Pancreas (tissue), 10 donors: ENCODE data around the gene SDS. TPM values are rescaled to one million over a fixed set of nuclear protein-coding genes. Genes with fewer than 3 reads are reported as not detected.
A peak's percentile ranks its signal among the peaks of the same experiment; 100 is the strongest.

Source experiments
- ATAC-seq, 4 donors: fragments of 200-7000 bp; cut with Tn5 transposase; one replicate each; pipeline versions ENCODE4 v1.8.0 to v1.9.1; 2020; ENCODE audit warnings: mild to moderate bottlenecking in 4 of 4, moderate library complexity in 4 of 4
- DNase-seq, 6 donors: peaks; one replicate each; pipeline ENCODE4 v3.0.0-alpha.2; 2020
- FAIRE-seq: peaks from 2 replicates; lab custom pipeline; 2012; peaks lifted over from hg19 to GRCh38; lab: Jason Lieb, UNC
- H3K27ac ChIP-seq, 4 donors: fragments of 200-600 bp; sonication (generic); 1 replicate in 3 of 4; 2 replicates in 1 of 4; pipeline versions ENCODE4 v1.5.0 to v1.8.0; 2020
- H3K27me3 ChIP-seq, 4 donors: fragments of 200-600 bp; one replicate each; pipeline ENCODE4 v1.8.0; 2021
- H3K36me3 ChIP-seq, 3 donors: fragments of 200-600 bp; sonication (generic) in 1 of 3; one replicate each; pipeline versions ENCODE4 v1.5.0 to v1.8.0; 2020 to 2021
- H3K4me1 ChIP-seq, 3 donors: fragments of 200-600 bp; one replicate each; pipeline ENCODE4 v1.8.0; 2021
- H3K4me3 ChIP-seq, 4 donors: fragments of 200-600 bp; sonication (generic) in 2 of 4; one replicate each; pipeline versions ENCODE4 v1.5.0 to v1.8.0; 2020 to 2021
- H3K9me3 ChIP-seq, 4 donors: fragments of 200-600 bp; one replicate each; pipeline ENCODE4 v1.8.0; 2021
- CTCF ChIP-seq, 4 donors: fragments of 200-600 bp; sonication (generic) in 3 of 4; IDR thresholded peaks; one replicate each; pipeline versions ENCODE4 v1.5.0 to v1.8.0; 2021; ENCODE audit warnings: antibody characterized with exemption in 4 of 4
- WGBS, 2 donors: extraction: QIAGEN DNeasy Blood & Tissue Kit; methylation state at CpG; one replicate each; pipeline ENCODE4 v1.1.7; 2013; 5-methylcytosine and 5-hydroxymethylcytosine counted together
- intact Hi-C, 3 donors: fragments of 100-400 bp; cut with DNase I; formaldehyde crosslinking; loops; one replicate each; pipeline versions ENCODE4 v1.11.1 to v1.14.2; 2022
- polyA plus RNA-seq, 2 donors: library from polyadenylated mRNA; stranded (reverse); fragments of 200-250 nt; gene quantifications; one replicate each; pipeline ENCODE4 v1.2.3, GENCODE V29; 2013
- total RNA-seq, 6 donors: library from RNA; stranded (reverse); fragmentation: NEBNext Ultra II Directional in 4 of 6; extraction: Animal tissue kit (Norgen Biotek cat#: 25700) in 4 of 6; gene quantifications; one replicate each; pipeline versions ENCODE4 v1.2.1 to v1.2.4, GENCODE V29; 2021 to 2023
- donor health status: healthy with polysubstance abuse.
- donor health status: DM: no; HTN: no; CAD: no; lungs with moderate emphysema.
- donor health status: DM: no; HTN: no; CAD: no.
- donor health status: control.
- donor health status: control.
- donor health status: Bipolar disorder and iron deficiency.
- donor health status: DM: yes; HTN: yes; CAD: no.
- donor health status: DM: no; HTN: no; CAD: no.
- donor health status: DM: no; HTN: no; CAD: no.
- donor health status: DM: yes; HTN: yes; CAD: no.

Gene SDS, protein sequence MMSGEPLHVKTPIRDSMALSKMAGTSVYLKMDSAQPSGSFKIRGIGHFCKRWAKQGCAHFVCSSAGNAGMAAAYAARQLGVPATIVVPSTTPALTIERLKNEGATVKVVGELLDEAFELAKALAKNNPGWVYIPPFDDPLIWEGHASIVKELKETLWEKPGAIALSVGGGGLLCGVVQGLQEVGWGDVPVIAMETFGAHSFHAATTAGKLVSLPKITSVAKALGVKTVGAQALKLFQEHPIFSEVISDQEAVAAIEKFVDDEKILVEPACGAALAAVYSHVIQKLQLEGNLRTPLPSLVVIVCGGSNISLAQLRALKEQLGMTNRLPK
- total RNA-seq (1 to 10 TPM in 2 of 6 donors, under 1 TPM in 2, not detected in 2; 0.14 to 3.4 (median 1.8) TPM), polyA plus RNA-seq (under 1 TPM; 0.21 to 0.30 TPM)

DNA sequence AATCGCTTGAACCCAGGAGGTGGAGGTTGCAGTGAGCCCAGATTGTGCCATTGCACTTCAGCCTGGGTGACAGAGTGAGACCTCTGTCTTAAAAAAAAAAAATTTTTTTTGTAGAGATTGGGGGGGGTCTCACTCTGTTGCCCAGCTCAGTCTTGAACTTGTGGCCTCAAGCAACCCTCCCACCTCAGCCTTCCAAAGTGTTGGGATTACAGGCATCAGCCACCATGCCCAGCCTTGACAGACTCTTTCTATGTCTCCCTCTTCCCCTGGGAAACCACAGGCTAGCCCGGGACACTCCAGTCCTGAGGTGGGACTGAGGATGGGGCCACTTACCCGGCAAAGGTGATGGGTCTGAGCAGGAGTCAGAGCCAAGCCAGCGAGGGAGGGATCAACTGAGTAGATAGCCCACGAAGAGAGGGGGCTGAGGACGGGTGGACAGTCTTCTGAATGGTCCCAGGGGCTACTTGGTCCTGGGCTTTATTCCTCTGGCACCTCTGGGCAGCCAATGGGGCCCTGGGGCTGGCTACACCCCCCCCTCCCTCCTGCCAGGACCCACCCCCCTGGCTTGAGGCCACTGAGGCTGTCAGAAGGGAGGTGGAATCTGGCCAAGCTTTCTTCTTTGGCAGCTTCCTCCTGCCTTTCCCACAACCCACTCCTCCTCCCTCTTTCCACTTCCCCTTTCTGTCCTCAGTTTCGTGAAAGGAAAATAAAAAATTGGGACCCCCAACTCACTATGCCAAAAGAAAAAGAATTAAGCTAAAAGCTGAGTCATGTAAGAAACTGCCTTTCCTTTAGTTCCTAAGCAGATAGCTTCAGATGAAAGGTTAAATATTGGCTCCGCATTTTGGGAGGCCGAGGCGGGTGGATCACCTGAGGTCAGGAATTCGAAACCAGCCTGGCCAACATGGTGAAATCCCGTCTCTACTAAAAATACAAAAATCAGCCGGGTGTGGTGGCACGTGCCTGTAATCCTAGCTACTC, at the start of gene SDS:
TSS of gene SDS (minus strand) at position 453 of the 981 bp plus-strand sequence. CDS start 4,179 bp downstream, outside the sequence.
- FAIRE-seq (no peak), ATAC-seq (peak; percentile 71 to 89 (median 86)), DNase-seq (peak; percentile 62 to 72 (median 69))
- intact Hi-C loops: no loop called here
- WGBS, 2 donors: 20 to 21% methylated on average over 14 of the region's 14 CpGs
- H3K4me3 ChIP-seq: peak within 1 kb of the TSS in 1 of 4 donors; percentile 30
- no peak for TF ChIP-seq CTCF (IDR thresholded peaks at IDR 0.05)
- no peaks in the 10 kb centered on the region for H3K36me3 ChIP-seq
- H3K27ac ChIP-seq: no peak within 1 kb of the TSS
- H3K27me3 ChIP-seq: no peaks in the 10 kb centered on the region
- peaks cover 0 to 4% (median 0%) of the 10 kb centered on the region in 3 donors for H3K4me1 ChIP-seq
- H3K9me3 ChIP-seq: no peaks in the 10 kb centered on the region

- Histone ChIP-seq H3K27me3 (no peaks in the 10 kb centered on the region), H3K9me3 (no peaks in the 10 kb centered on the region), H3K36me3 (no peaks in the 10 kb centered on the region), H3K4me3 (no peak overlapping the region), H3K4me1 (no peaks in the 10 kb centered on the region), H3K27ac (no peak overlapping the region)
- ATAC-seq (no peak), DNase-seq (no peak), FAIRE-seq (no peak)
- intact Hi-C loops: no loop called here
- TF ChIP-seq CTCF (IDR thresholded peaks at IDR 0.05): no peak
- 35 to 47% methylated on average over 6 of the region's 6 CpGs for WGBS, 2 donors
These were observed 49.6 kb upstream of the SDS start for GRCh38 chr12:113453330-113453729.

DNA sequence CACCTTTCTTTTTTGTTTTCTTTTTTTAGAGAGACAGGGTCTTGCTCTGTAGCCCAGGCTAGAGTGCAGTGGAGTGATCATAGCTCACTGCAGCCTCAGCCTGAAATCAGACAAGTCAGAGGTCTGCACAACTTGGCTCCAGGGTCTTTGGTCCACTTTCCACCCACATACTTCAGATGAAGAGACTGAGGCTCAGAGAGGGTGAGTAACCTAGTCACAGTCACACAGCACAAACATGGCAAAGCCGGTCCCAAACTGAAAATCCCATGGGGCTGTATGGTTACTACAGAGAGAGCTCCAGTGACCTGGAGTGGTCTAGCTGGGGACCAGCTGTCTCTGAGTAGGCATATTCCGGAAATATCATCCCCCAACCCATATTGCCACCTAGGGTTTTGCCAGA, 48.8 kb upstream of the SDS start:
- intact Hi-C loops: no loop called here
- no peak for FAIRE-seq
- WGBS, 2 donors: 82 to 93% methylated on average over 2 of the region's 2 CpGs
- H3K27ac ChIP-seq: no peak overlapping the region
- DNase-seq: no peak
- H3K9me3 ChIP-seq: no peaks in the 10 kb centered on the region
- H3K27me3 ChIP-seq: no peaks in the 10 kb centered on the region
- no peak for TF ChIP-seq CTCF (IDR thresholded peaks at IDR 0.05)
- ATAC-seq: no peak
- H3K4me1 ChIP-seq: no peaks in the 10 kb centered on the region
- no peak overlapping the region for H3K4me3 ChIP-seq
- no peaks in the 10 kb centered on the region for H3K36me3 ChIP-seq

GRCh38 chr12:113449839-113450238, 46.2 kb upstream of the SDS start:
- FAIRE-seq: peak; percentile 99
- no peaks in the 10 kb centered on the region for H3K4me1 ChIP-seq
- no peak for DNase-seq
- H3K36me3 ChIP-seq: no peaks in the 10 kb centered on the region
- no peak for ATAC-seq
- WGBS, 2 donors: 90 to 96% methylated on average over 1 of the region's 1 CpG
- intact Hi-C loops: no loop called here
- no peak for TF ChIP-seq CTCF (IDR thresholded peaks at IDR 0.05)
- no peaks in the 10 kb centered on the region for H3K27me3 ChIP-seq
- no peak overlapping the region for H3K4me3 ChIP-seq
- no peak overlapping the region for H3K27ac ChIP-seq
- H3K9me3 ChIP-seq: no peaks in the 10 kb centered on the region
